ENCODE results near the gene GPR137B. TPM values are rescaled to one million over a fixed set of nuclear protein-coding genes. Genes with fewer than 3 reads are reported as not detected.

GPR137B gene
- total RNA-seq, 1 experiment from 2014 or later = 1.6 TPM

GRCh38 chr1:236253119-236253518 lies 110.8 kb downstream of the GPR137B start:
- H3K4me3 ChIP-seq (ENCODE audit: insufficient read depth, low read depth, low read length) = no peak overlapping the region
- peaks cover 2% of the 10 kb centered on the region; the same call in 1 of the 2 replicates for H3K36me3 ChIP-seq (replicated peaks; ENCODE audit: control insufficient read depth, insufficient read depth, low read length)
- no peak for DNase-seq
- H3K27me3 ChIP-seq (ENCODE audit: control insufficient read depth, insufficient read depth, low read length) = no peaks in the 10 kb centered on the region

- no peak for DNase-seq
- Histone ChIP-seq H3K4me3 (ENCODE audit: insufficient read depth, low read depth, low read length) (no peak overlapping the region), H3K36me3 (replicated peaks; ENCODE audit: control insufficient read depth, insufficient read depth, low read length) (peaks cover 2% of the 10 kb centered on the region; the same call in 1 of the 2 replicates), H3K27me3 (ENCODE audit: control insufficient read depth, insufficient read depth, low read length) (no peaks in the 10 kb centered on the region)
Observed at GRCh38 chr1:236253918-236254637, 111.7 kb downstream of the GPR137B start.

GRCh38 chr1:236257216-236257615 lies 114.9 kb downstream of the GPR137B start:
- DNase-seq = no peak
- Histone ChIP-seq H3K27me3 (ENCODE audit: control insufficient read depth, insufficient read depth, low read length) (no peaks in the 10 kb centered on the region), H3K36me3 (replicated peaks; ENCODE audit: control insufficient read depth, insufficient read depth, low read length) (peaks cover 2% of the 10 kb centered on the region; the same call in 1 of the 2 replicates), H3K4me3 (ENCODE audit: insufficient read depth, low read depth, low read length) (no peak overlapping the region)

- peaks cover 2% of the 10 kb centered on the region; the same call in 1 of the 2 replicates for H3K36me3 ChIP-seq (replicated peaks; ENCODE audit: control insufficient read depth, insufficient read depth, low read length)
- DNase-seq = no peak
- no peak overlapping the region for H3K4me3 ChIP-seq (ENCODE audit: insufficient read depth, low read depth, low read length)
- no peaks in the 10 kb centered on the region for H3K27me3 ChIP-seq (ENCODE audit: control insufficient read depth, insufficient read depth, low read length)
Observed at GRCh38 chr1:236258114-236258622, 115.8 kb downstream of the GPR137B start.

Other genes starting within 250 kb of the GPR137B start
- gene NID1, start 77.4 kb upstream of the GPR137B start, total RNA-seq (2014; rRNA removed; shearing (Covaris generic)) = 12.9 and 16.4 TPM in 2 replicates
- gene ERO1B, start 139.4 kb downstream of the GPR137B start, total RNA-seq (2014; rRNA removed; shearing (Covaris generic)) = 2.8 and 3.6 TPM in 2 replicates